HepG2 (cell line): ENCODE results near the gene USP30. TPM values are rescaled to one million over a fixed set of nuclear protein-coding genes. Genes with fewer than 3 reads are reported as not detected.

Experiments used
- ATAC-seq: fragments of 200-7000 bp; cut with Tn5 transposase; 3 replicates; pipeline ENCODE4 v1.9.1; 2020; ENCODE audit warnings: mild to moderate bottlenecking, moderate library complexity
- BruUV-seq: library from RNA; stranded (reverse); fragments of 400-500 nt; replicated peaks from 2 replicates; lab custom pipeline; 2021; lab: Mats Ljungman, UMichigan
- CTCF ChIA-PET: fragments of 300-600 bp; formaldehyde crosslinking; extraction: SDS; loops from one replicate; lab custom pipeline; 2021; ENCODE audit warnings: low total read pairs, inconsistent platforms, low intra/inter-chr PET ratio; lab: Yijun Ruan, JAX
- POLR2A ChIA-PET: fragments of 350-600 bp; sonication (Branson Sonifier 250); formaldehyde crosslinking; loops from one replicate; lab custom pipeline; 2020; ENCODE audit warnings: antibody characterized with exemption, inconsistent platforms; lab: Yijun Ruan, JAX
- DNase-seq: peaks from one replicate; pipeline ENCODE4 v3.0.0-alpha.2; 2015; ENCODE audit warnings: low spot score
- FAIRE-seq: peaks from 3 replicates; lab custom pipeline; 2011; peaks lifted over from hg19 to GRCh38; lab: Jason Lieb, UNC
- H2AFZ ChIP-seq: one replicate; pipeline ENCODE4 v1.6.1; 2011; ENCODE audit warnings: low read length, inconsistent platforms
- H3K27ac ChIP-seq: fragments of 300-600 bp; 3 replicates; pipeline ENCODE4 v1.8.0; 2011; ENCODE audit warnings: mixed run types, mild to moderate bottlenecking, mixed read lengths, low read length, inconsistent platforms; ENCODE audit not compliant: insufficient read depth; ENCODE audit errors: extremely low read length
- H3K27me3 ChIP-seq, 2 experiments: fragments of 200-600 bp in 1 of 2; 2 replicates in 1 of 2; 3 replicates in 1 of 2; pipeline versions ENCODE4 v1.6.0 to v1.8.0; 2011; ENCODE audit warnings: low read length in 2 of 2, mild to moderate bottlenecking in 2 of 2, moderate library complexity in 2 of 2, inconsistent platforms in 1 of 2; ENCODE audit not compliant: insufficient read depth in 2 of 2, control insufficient read depth in 1 of 2
- H3K36me3 ChIP-seq, 2 experiments: fragments of 200-600 bp in 1 of 2; replicated peaks in 1 of 2; 2 replicates in 1 of 2; 3 replicates in 1 of 2; pipeline versions ENCODE4 v1.5.1 to v1.8.0; 2011; ENCODE audit warnings: low read length in 2 of 2, inconsistent platforms in 1 of 2; ENCODE audit not compliant: insufficient read depth in 2 of 2, control insufficient read depth in 1 of 2
- H3K4me1 ChIP-seq: 2 replicates; pipeline ENCODE4 v1.5.1; 2012; ENCODE audit warnings: low read length, inconsistent platforms; ENCODE audit not compliant: insufficient read depth
- H3K4me2 ChIP-seq: 2 replicates; pipeline ENCODE4 v1.6.0; 2011; ENCODE audit warnings: low read depth, low read length, inconsistent platforms
- H3K4me3 ChIP-seq, 3 experiments: fragments of 200-600 bp in 1 of 3; sonication (generic), shearing (Covaris generic) in 1 of 3; replicated peaks in 1 of 3; 2 replicates each; pipeline ENCODE4 v1.5.1; 2011 to 2016; ENCODE audit warnings: low read length in 3 of 3, inconsistent platforms in 2 of 3, low read depth in 2 of 3, mild to moderate bottlenecking in 2 of 3, control low read depth in 1 of 3, mixed read lengths in 1 of 3; ENCODE audit not compliant: insufficient read depth in 1 of 3
- H3K79me2 ChIP-seq: one replicate; pipeline ENCODE4 v1.6.1; 2011; ENCODE audit warnings: low read length, inconsistent platforms; ENCODE audit not compliant: insufficient read depth
- H3K9ac ChIP-seq: 2 replicates; pipeline ENCODE4 v1.6.0; 2011; ENCODE audit warnings: mild to moderate bottlenecking, low read depth, low read length, inconsistent platforms; ENCODE audit not compliant: insufficient read depth
- H3K9me3 ChIP-seq: 2 replicates; pipeline ENCODE4 v1.5.1; 2012; ENCODE audit warnings: mild to moderate bottlenecking, low read length
- H4K20me1 ChIP-seq: 2 replicates; pipeline ENCODE4 v1.6.0; 2011; ENCODE audit warnings: inconsistent platforms, mild to moderate bottlenecking, low read length, moderate library complexity; ENCODE audit not compliant: insufficient read depth
- CTCF ChIP-seq: sonication (generic); formaldehyde crosslinking; IDR thresholded peaks from 2 replicates; pipeline ENCODE4 v1.5.0; 2020; ENCODE audit warnings: mild to moderate bottlenecking, missing genetic modification reagents, moderate library complexity
- DBP ChIP-seq: sonication (generic); formaldehyde crosslinking; IDR thresholded peaks from 2 replicates; pipeline ENCODE4 v1.4.0; 2020; ENCODE audit warnings: missing genetic modification reagents; ENCODE audit errors: not compliant biosample characterization
- MEIS1 ChIP-seq: sonication (generic); formaldehyde crosslinking; IDR thresholded peaks from 2 replicates; pipeline ENCODE4 v1.9.0; 2021; ENCODE audit warnings: mild to moderate bottlenecking, missing genetic modification reagents, moderate library complexity, borderline replicate concordance
- SRF ChIP-seq: IDR thresholded peaks from 2 replicates; pipeline ENCODE4 v1.6.1; 2011; ENCODE audit warnings: mild to moderate bottlenecking, low read depth, low read length, moderate library complexity
- ZBTB49 ChIP-seq: sonication (generic); formaldehyde crosslinking; IDR thresholded peaks from 2 replicates; pipeline ENCODE4 v1.4.0; 2020; ENCODE audit warnings: missing genetic modification reagents, borderline replicate concordance
- ZNF282 ChIP-seq: fragments of 450-650 bp; IDR thresholded peaks from 2 replicates; pipeline ENCODE4 v1.6.1; 2018; ENCODE audit not compliant: partially characterized antibody
- ZNF556 ChIP-seq: sonication (generic); formaldehyde crosslinking; IDR thresholded peaks from 2 replicates; pipeline ENCODE4 v1.4.0; 2020; ENCODE audit warnings: mild to moderate bottlenecking, missing genetic modification reagents, borderline replicate concordance
- WGBS: methylation state at CpG from one replicate; pipeline ENCODE4 v1.1.6; 2017; ENCODE audit warnings: low lambda C conversion rate; 5-methylcytosine and 5-hydroxymethylcytosine counted together
- in situ Hi-C: cut with HindIII; loops from 2 replicates; pipeline ENCODE4 v1.10.0; 2017; ENCODE audit warnings: low pct_unique_long_range_greater_than_20kb; ENCODE audit not compliant: extremely low pct_ligation_motif_present
- intact Hi-C: fragments of 100-400 bp; cut with micrococcal nuclease; formaldehyde crosslinking; loops from one replicate; pipeline ENCODE4 v1.10.0; 2022; ENCODE audit not compliant: unreplicated experiment
- polyA plus RNA-seq, 8 experiments: library from polyadenylated mRNA; depleted of rRNA in 3 of 8; stranded (reverse) in 7 of 8; unstranded in 1 of 8; fragments of >200 nt; fragmentation: Illumina TruSeq in 4 of 8; extraction: Trizol in 4 of 8; gene quantifications; 2 replicates each; pipeline versions ENCODE4 v1.2.1 to v1.2.3, GENCODE V29; 2011 to 2016; ENCODE audit warnings: low read depth in 4 of 8, missing spikeins in 1 of 8, mixed read lengths in 1 of 8; ENCODE audit not compliant: insufficient read depth in 1 of 8
- total RNA-seq, 5 experiments: library from RNA; depleted of rRNA; stranded (reverse); fragments of >200 nt; fragmentation: Illumina TruSeq; extraction: Trizol; gene quantifications; 2 replicates each; pipeline ENCODE4 v1.2.3, GENCODE V29; 2016; ENCODE audit warnings: low read depth in 1 of 5

Gene USP30
- total and polyA plus RNA-seq, 2 of the 13 experiments (the other 11 are each of a cell fraction or from before 2014, with no cell fraction given), result 11.2 to 20.8 TPM

DNA sequence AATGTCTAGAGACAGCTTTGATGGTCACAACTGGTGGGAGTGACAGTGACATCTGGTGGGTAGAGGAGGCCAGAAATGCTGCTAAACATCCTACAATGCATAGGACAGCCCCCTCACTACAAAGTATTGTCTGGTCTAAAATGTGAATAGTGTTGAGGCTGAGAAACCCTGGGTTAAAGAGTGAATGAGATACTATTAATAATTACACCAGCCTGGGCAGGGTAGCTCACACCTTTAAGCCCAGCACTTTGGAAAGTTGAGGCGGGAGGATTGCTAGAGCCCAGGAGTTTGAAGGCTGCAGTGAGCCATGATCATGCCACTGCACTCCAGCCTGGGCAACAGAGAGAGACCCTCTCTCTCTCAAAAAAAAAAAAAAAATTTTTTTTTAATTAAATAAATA lies 42.6 kb upstream of the USP30 start:
- in situ Hi-C loops, result no loop called here
- TF ChIP-seq DBP (CRISPR knock-in tag) (no peak), MEIS1 (CRISPR knock-in tag) (no peak), CTCF (CRISPR knock-in tag) (0 out of 2 replicates have a peak, but pooled peaks have one; percentile 19), ZNF556 (CRISPR knock-in tag) (no peak), SRF (no peak), ZBTB49 (CRISPR knock-in tag) (no peak), ZNF282 (no peak)
- no peak overlapping the region for H2AFZ ChIP-seq
- no peaks in the 10 kb centered on the region for H3K9me3 ChIP-seq
- intact Hi-C loops, result no loop called here
- no TSS peak for BruUV-seq
- no peak overlapping the region for H3K4me3 ChIP-seq
- no peak overlapping the region for H3K27ac ChIP-seq
- H3K9ac ChIP-seq, result no peak overlapping the region
- H3K27me3 ChIP-seq, result peaks cover 0 to 10% of the 10 kb centered on the region in 2 experiments; a peak in 1 of 5 replicates
- POLR2A ChIA-PET, result no interaction called here
- WGBS, result 11% methylated on average over 1 of the region's 1 CpG
- DNase-seq (peak; percentile 9), ATAC-seq (peak; percentile 44; the same call in 2 of the 3 replicates), FAIRE-seq (no peak)
- peaks cover 11% of the 10 kb centered on the region for H3K4me1 ChIP-seq
- no peak overlapping the region for H3K4me2 ChIP-seq
- H4K20me1 ChIP-seq, result no peaks in the 10 kb centered on the region
- no peaks in the 10 kb centered on the region for H3K36me3 ChIP-seq
- no peaks in the 10 kb centered on the region for H3K79me2 ChIP-seq
- CTCF ChIA-PET, result no interaction called here
